Activated T-cell treated with anti-CD3 and anti-CD28 coated beads, Interleukin-2, amount 50 U/mL, for 1 hour (primary cell): ENCODE results near the gene KIAA0513.

Experiments used
- DNase-seq: peaks from one replicate; pipeline ENCODE4 v3.0.0-alpha.2; 2020

Gene KIAA0513, protein sequence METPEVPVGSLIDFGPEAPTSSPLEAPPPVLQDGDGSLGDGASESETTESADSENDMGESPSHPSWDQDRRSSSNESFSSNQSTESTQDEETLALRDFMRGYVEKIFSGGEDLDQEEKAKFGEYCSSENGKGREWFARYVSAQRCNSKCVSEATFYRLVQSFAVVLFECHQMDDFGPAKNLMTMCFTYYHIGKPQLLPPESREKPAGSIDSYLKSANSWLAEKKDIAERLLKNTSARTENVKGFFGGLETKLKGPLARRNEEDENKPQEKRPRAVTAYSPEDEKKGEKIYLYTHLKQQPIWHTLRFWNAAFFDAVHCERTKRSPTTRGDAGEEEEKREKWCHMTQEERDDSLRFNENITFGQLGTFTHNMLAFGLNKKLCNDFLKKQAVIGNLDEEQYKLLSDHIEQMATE

DNA sequence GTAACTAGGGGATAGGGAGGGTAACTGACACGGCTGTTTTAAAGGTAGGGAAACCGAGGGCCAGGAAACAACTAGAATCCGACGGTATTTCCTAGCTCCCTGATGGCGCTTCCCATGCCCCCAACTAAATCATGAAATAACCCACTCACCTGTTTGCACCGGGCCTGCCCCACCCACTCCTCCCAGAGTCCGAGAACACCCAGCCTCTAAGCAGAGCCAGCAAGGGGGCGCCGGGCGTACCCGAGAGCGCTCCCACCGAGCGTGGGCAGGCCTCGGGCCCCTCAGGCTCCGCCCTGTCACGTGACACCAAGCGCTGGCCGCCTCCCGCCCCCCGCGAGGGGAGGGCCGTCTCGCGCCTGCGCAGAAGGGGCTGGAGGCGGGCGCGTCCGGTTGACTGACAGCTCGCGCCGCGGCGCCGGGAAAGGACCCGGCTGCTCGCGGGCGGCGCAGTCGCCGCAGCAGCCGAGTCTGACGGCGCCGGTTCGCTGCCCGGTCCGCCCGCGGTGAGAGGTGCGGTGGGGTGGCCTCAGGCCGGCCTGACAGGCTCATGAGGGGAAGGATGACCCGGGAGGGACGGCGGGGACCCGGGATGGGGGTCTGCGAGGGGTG is at the start of gene KIAA0513:
Gene KIAA0513 (plus strand): TSS at position 447 of the 609 bp plus-strand sequence. CDS start 39,277 bp downstream, outside the sequence.
- DNase-seq, result peak; percentile 98

DNA sequence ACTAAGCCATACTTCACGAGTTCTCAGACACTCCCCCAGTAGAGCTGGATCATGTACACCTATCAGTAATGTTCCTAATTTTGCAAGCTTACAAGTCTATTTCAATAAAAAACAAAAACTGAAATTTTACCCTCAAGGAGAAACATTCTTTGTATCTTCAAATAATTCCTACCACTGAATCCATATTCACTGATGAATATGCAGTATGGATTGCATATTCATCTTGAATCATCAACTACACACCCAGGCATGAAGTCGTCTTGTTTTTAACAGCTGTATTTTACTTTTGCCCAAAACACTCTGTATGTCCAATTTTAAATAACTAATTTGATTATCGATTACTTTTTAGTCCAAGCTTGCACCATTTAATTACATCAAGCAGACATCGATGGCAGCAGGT is 48.1 kb upstream of the KIAA0513 start:
- no peak for DNase-seq

- DNase-seq, result peak; percentile 25
Measured at GRCh38 chr16:84982434-84982833, 45.2 kb upstream of the KIAA0513 start.

DNA sequence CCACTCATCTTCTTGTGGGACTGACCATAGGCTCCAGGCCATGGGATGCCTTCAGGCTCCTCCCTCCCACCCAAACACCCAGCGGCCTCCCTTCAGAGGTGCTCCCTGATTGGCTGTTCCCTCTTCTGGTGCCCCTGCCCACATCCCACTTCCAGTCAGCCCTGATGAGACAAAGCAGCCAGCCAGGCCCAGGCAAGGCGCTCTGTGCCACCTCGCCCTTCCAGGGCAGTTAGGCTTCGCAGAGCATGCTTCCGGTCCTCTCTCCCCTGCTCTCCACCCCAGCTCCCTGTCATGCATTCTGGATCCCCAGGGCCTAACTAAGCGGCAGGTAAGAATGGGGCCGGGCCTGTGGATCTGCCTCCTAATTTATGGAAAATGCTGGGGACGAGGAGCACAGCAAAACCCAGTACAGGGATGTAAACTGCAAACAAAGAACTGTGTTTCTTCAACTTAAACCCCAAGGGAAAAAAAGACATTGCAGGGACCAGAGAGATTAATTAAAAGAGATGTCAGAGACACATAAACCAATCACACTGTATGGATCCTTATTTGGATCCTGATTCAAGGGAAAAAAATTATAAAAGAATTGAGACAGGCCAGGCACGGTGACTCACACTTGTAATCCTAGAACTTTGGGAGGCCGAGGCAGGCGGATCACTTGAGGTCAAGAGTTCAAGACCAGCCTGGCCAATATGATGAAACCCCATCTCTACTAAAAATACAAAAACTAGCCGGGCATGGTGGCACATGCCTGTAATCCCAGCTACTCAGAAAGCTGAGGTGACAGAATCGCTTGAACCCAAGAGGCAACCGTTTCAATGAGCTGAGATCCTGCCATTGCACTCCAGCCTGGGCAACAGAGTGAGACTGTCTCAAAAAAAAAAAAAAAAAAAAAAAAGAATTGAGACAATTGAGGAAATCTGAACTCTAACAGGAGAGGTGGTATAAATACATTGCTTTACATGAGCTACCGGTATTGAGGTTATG is 42.2 kb upstream of the KIAA0513 start:
- no peak for DNase-seq

DNA sequence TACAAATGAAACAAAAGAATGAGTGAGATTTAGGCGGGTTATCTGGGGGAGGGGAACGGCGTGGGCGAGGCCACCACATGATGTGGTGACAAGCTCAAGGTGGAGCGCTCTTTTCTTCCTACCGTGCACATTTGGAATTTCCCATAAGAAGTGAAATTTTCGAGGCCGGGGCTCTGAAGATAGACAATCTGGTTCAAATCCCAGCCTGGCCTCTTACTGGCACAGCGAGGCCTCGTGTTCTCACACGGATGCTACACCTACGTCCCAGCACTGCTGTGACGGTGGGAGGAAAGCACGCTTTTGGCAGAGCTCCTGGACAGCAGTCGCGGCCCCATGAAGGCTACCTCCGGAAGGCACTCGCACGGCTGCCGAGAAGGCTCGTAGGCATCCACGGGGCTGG is 41.5 kb upstream of the KIAA0513 start:
- no peak for DNase-seq

DNA sequence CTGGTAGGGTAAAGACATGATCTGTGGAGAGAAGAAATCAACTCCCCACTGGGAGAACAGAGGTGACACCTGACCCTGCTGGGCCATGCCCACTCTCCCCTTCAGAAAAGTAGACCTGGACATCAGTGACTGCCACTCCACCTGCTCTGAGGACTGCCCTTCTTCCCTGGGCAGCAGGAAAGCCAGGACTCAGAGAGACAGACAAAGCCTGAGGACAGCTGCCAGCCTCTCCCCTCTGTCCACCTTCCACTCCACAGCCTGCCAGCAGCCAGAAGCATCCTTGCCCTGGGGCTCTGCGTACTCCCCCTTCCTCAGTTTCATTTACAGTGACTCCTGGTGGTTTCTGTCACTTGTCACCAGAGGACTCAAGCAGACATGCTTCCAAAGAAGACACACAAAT is 40.7 kb upstream of the KIAA0513 start:
- DNase-seq, result no peak

GRCh38 chr16:84988328-84989080 is 39.1 kb upstream of the KIAA0513 start:
- no peak for DNase-seq

DNA sequence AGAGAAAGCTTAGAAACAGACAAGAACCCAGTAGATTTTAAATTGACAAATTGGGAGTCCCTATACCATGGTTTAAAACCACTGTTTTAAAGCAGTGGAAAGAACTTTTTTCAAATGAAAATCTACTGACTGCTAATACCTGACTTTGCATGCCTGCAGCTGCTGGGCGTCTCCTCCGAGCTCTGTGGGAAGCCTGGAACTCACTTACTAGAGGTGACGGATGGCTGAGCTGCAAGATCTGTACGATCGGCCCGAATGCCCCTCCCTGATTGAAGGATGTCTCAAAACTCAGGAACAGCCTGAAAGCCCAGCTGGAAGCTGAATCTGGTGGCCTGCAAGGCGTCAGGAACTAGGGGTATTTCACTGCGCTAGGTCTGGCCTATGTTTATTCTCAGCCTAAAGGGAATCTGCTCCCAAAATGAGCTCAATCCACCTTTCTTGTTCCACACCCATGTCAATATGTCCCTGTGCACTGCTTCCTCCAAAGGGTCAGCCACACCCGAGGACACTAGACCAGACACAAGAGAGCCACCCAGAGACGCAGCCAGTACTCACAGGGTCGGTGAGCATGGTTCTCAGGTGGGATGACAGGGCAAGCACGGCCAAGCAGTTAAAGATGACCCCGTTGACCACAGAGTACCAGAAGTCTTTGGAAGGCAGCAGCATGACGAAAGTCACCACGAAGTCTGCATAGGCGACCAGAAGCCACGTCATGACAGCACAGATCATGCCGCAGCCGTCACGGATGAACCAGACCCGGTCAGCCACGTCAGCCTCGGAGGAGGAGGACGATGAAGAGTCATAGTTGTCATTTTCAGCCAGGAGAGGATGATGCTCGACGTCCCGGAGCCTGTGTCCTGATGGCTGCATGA is 37.6 kb upstream of the KIAA0513 start:
- DNase-seq, result no peak

DNA sequence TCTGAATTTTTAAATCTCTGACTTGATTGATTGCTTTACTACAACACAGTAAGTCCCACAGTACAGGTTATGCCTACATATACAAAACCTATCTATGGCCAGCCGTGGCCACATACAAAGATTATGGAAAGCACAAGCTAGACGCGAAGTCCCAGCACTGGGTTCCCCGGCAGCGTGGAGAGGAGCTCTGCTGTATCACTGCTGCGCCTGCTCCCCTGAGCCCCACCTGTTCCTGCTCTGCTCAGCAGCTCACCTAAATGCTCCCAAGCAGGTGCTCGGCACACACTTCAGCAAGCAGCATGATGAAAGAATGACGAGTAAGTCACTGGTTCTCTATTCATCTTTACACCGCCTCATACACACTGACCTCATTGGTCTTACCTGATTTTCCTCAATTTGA is 36.8 kb upstream of the KIAA0513 start:
- DNase-seq, result no peak

DNA sequence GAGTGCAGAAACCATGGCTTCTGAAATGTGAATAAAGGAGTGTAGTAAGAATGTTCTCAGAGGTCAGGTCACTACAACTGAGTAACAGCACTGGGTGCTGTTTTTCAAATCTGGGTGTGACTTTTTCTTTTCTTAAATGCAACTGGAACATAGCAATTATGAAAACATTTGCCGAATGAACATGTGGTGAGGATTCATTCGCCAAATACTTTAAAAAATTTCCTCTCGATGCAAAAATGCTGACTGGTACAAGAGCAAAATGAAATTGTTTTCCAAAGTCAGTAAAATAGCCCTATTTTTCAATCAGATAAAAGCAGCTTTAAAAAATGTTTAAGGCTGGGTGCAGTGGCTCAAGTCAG is 34.9 kb upstream of the KIAA0513 start:
- no peak for DNase-seq

DNA sequence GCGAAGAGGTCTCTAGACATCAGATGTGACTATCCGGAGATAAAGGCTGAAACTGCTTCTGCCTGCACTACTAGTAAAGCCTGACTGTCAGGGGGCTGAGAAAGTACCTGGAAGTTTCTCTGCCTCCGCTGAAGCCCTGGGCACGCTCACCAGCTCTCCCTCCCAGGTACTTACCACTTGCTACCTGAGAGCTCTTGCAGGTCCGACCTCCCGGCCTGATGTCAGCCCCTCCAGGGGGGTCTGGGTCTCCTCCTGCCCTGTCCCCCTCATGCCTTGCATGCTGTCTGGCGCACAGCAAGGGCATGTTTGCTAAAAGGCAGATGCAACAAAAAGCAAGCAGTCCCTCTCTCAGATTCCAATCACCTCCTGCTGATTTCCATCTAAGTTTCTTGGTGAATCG is 33.7 kb upstream of the KIAA0513 start:
- DNase-seq, result no peak

- no peak for DNase-seq
Measured at GRCh38 chr16:84995663-84996062, 31.9 kb upstream of the KIAA0513 start.

- no peak for DNase-seq
Measured at GRCh38 chr16:84996365-84996764, 31.2 kb upstream of the KIAA0513 start.

- no peak for DNase-seq
Measured at GRCh38 chr16:84999200-84999599, 28.4 kb upstream of the KIAA0513 start.

GRCh38 chr16:84999857-85000480 is 27.6 kb upstream of the KIAA0513 start:
- DNase-seq, result no peak

DNA sequence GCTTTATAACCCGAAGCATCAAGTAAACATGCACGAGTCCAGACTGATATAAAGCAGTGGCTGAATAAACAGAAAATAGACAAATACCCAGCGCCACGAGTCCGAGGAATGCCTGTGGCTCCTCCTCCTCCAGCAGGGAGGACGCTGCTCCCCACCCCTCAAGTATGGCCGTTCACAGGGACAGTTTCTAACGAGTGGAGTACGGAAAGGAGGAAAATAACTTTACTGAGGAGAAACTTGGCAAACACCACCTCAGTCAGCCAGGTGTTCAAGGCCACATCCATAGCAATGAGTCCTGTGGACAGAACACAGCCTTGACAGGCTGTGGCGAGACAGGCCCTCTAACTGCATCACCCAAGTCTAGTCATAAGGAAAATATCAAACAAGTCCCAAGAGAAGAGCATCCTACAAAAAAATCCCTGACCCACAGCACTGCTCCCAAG is 25.5 kb upstream of the KIAA0513 start:
- DNase-seq, result no peak

- DNase-seq, result no peak
Measured at GRCh38 chr16:85002608-85003007, 25.0 kb upstream of the KIAA0513 start.

- no peak for DNase-seq
Measured at GRCh38 chr16:85003076-85003475, 24.5 kb upstream of the KIAA0513 start.

- DNase-seq, result no peak
Measured at GRCh38 chr16:85003725-85004586, 23.6 kb upstream of the KIAA0513 start.
